ENCODE results near the gene HNF4A. TPM values are rescaled to one million over a fixed set of nuclear protein-coding genes. Genes with fewer than 3 reads are reported as not detected.

The HNF4A gene
- total and polyA plus RNA-seq, 2 of the 13 experiments (the other 11 are each of a cell fraction or from before 2014, with no cell fraction given), result 80.9 to 169 TPM

DNA sequence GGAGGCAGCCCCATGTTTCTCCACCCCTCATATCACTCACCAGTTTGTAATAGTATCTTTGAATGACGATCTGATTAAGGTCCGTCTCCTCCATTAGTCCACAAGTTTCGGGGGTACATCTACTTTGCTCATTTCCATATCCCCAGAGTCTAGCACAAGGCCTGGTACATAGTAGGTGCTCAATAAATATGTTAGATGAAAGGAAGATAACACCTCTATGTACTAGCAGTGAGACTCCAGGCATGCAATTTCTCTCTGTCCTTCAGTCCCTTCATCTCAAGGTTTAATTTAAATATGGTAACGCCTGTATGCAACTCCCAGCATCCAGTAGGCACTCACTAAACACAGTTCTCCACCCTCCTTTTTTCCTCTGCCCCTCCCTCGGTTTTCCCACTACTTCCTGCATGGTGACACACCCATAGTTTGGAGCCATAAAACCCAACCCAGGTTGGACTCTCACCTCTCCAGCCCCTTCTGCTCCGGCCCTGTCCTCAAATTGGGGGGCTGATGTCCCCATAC lies 461 bp upstream of the HNF4A start (continued):
- TF ChIP-seq FOXC1 (CRISPR knock-in tag; IDR thresholded peaks at IDR 0.05; ENCODE audit: borderline replicate concordance) (0 out of 2 replicates have a peak, but pooled peaks have one; percentile 2), ZNF30 (CRISPR knock-in tag; IDR thresholded peaks at IDR 0.05) (no peak), KLF13 (CRISPR knock-in tag; IDR thresholded peaks at IDR 0.05) (no peak), FOXO1 (CRISPR knock-in tag; IDR thresholded peaks at IDR 0.05) (no peak), TBL1XR1 (IDR thresholded peaks at IDR 0.05; ENCODE audit: borderline replicate concordance, low read length, partially characterized antibody) (no peak), THAP11 (CRISPR knock-in tag; IDR thresholded peaks at IDR 0.05) (no peak), TAF15 (IDR thresholded peaks at IDR 0.05; ENCODE audit: low read depth, low read length, poor library complexity, severe bottlenecking) (no peak), KLF6 (CRISPR knock-in tag; IDR thresholded peaks at IDR 0.05) (no peak; the same call in 1 of the 2 replicates), ZNF709 (CRISPR knock-in tag; IDR thresholded peaks at IDR 0.05) (0 out of 2 replicates have a peak, but pooled peaks have one; percentile 30), ZNF567 (CRISPR knock-in tag; IDR thresholded peaks at IDR 0.05; ENCODE audit: borderline replicate concordance) (no peak), ZNF331 (CRISPR knock-in tag; IDR thresholded peaks at IDR 0.05) (peak; percentile 14; the same call in 1 of the 2 replicates), CENPBD1 (CRISPR knock-in tag; IDR thresholded peaks at IDR 0.05; ENCODE audit: borderline replicate concordance, low read depth) (no peak; the same call in 1 of the 2 replicates), GATAD1 (CRISPR knock-in tag; IDR thresholded peaks at IDR 0.05) (no peak), SALL1 (CRISPR knock-in tag; IDR thresholded peaks at IDR 0.05) (no peak), PITX1 (CRISPR knock-in tag; IDR thresholded peaks at IDR 0.05) (no peak), THAP8 (CRISPR knock-in tag; IDR thresholded peaks at IDR 0.05; ENCODE audit: borderline replicate concordance) (no peak), DR1 (CRISPR knock-in tag; IDR thresholded peaks at IDR 0.05) (0 out of 2 replicates have a peak, but pooled peaks have one; percentile 10), ZSCAN31 (CRISPR knock-in tag; IDR thresholded peaks at IDR 0.05; ENCODE audit: low read depth) (no peak), TEAD2 (CRISPR knock-in tag; IDR thresholded peaks at IDR 0.05) (no peak), ZNF614 (CRISPR knock-in tag; IDR thresholded peaks at IDR 0.05; ENCODE audit: borderline replicate concordance) (no peak), SNAPC5 (CRISPR knock-in tag; IDR thresholded peaks at IDR 0.05; ENCODE audit: borderline replicate concordance) (no peak), ZNF615 (CRISPR knock-in tag; IDR thresholded peaks at IDR 0.05; ENCODE audit: borderline replicate concordance) (no peak), SOX13 (IDR thresholded peaks at IDR 0.05) (no peak), SOX13 (CRISPR knock-in tag; conservative IDR thresholded peaks at IDR 0.05 in 1 of 2, IDR thresholded peaks at IDR 0.05 in 1 of 2) (no peak), ZNF230 (CRISPR knock-in tag; IDR thresholded peaks at IDR 0.05) (no peak), FOXA1 (IDR thresholded peaks at IDR 0.05) (no peak), FOXA1 (CRISPR knock-in tag; IDR thresholded peaks at IDR 0.05) (no peak)
- TF ChIP-seq, protein P1, sequence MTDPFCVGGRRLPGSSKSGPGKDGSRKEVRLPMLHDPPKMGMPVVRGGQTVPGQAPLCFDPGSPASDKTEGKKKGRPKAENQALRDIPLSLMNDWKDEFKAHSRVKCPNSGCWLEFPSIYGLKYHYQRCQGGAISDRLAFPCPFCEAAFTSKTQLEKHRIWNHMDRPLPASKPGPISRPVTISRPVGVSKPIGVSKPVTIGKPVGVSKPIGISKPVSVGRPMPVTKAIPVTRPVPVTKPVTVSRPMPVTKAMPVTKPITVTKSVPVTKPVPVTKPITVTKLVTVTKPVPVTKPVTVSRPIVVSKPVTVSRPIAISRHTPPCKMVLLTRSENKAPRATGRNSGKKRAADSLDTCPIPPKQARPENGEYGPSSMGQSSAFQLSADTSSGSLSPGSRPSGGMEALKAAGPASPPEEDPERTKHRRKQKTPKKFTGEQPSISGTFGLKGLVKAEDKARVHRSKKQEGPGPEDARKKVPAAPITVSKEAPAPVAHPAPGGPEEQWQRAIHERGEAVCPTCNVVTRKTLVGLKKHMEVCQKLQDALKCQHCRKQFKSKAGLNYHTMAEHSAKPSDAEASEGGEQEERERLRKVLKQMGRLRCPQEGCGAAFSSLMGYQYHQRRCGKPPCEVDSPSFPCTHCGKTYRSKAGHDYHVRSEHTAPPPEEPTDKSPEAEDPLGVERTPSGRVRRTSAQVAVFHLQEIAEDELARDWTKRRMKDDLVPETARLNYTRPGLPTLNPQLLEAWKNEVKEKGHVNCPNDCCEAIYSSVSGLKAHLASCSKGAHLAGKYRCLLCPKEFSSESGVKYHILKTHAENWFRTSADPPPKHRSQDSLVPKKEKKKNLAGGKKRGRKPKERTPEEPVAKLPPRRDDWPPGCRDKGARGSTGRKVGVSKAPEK (CRISPR knock-in tag; IDR thresholded peaks at IDR 0.05; ENCODE audit: borderline replicate concordance), result no peak
